ENCODE results near the gene VSIG10L2.

VSIG10L2 gene

GRCh38 chr11:125948278-125949051 is 2.6 kb downstream of the VSIG10L2 start:
- no peak for DNase-seq

GRCh38 chr11:125949271-125950177 is 3.7 kb downstream of the VSIG10L2 start:
- no peak for DNase-seq

- no peak for DNase-seq
Observed at GRCh38 chr11:125950178-125950490, 4.3 kb downstream of the VSIG10L2 start.

DNA sequence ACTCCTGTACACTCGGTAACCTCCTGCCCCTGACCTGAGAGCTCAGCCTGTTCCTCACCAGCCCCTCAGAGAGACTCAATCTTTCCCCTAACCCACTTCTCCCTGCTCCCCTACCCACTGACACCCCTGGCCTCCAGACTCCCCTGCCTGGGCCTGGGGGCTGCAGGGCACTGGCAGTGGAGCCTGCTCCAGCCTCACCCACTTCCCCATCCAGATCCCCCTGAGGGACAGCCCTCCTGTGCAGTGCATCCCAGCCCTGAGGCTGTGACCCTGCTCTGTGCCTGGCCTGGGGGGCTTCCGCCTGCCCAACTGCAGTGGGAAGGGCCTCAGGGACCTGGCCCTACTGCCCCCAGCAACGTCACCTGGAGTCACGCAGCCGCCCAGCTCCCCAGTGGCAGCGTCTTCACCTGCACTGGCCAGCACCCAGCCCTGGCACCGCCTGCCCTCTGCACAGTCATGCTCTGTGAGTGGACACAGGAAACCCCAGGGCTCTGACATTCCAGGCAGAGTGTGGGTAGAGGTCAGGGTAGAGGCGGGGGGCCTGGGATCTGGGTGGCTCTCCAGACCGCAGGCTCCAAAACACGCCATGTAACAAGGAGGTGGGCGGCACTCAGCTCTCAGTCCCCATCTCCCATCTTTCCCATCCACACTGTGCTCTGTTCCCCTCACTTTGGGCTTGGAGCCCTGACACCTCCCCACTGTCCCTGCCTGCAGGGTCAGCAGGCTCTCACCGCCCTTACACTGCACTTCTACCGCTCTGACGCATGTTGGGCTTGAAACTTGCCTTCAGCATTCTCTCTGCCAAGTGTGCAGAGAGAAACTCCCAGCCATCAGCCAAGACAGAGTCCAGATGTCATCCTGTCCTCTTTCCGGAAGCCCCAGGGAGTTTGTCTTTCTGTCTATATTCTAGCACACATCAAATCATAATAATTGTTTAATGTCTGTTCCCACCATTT is 5.1 kb downstream of the VSIG10L2 start:
- no peak for DNase-seq

- no peak for DNase-seq
Observed at GRCh38 chr11:125951731-125952130, 5.9 kb downstream of the VSIG10L2 start.

DNA sequence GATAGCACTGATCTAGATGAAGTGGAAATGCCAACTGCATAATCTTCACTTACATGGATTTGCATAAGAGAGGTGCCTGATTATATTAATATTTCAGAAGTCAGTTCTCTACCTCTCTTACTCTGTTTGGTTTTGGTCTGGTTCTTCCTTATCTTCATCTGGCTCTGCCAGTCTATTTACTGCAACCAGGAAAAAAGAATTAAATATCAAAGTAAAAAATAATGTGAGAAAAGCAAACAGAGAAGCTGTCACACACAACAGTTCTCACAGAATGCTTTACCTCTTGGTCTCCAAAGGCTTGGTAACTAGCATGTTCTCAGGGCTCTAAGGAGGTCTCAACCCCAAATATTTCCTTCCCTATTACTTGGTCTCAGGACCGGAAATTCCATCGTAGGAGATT is 6.7 kb downstream of the VSIG10L2 start:
- DNase-seq = no peak

DNA sequence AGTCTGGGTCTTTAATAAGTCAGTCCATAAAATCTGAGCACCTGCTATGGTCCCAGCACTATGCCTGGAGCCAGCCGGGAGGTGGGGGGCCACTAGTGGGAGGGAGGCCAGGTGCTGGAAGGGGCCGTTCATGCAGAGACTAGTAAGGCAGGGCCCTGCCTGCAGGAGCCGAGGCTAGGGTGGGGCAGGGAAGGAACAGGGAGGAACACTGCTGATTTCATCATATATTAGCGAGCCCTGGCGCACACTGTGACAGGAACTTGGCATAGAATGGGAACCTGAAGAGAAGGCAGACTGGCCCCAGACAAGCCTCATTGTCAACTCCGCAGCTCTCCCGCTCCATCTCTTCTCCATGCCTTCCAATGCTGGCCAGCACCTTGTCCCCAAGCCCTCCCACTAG is 7.1 kb downstream of the VSIG10L2 start:
- DNase-seq = no peak

DNA sequence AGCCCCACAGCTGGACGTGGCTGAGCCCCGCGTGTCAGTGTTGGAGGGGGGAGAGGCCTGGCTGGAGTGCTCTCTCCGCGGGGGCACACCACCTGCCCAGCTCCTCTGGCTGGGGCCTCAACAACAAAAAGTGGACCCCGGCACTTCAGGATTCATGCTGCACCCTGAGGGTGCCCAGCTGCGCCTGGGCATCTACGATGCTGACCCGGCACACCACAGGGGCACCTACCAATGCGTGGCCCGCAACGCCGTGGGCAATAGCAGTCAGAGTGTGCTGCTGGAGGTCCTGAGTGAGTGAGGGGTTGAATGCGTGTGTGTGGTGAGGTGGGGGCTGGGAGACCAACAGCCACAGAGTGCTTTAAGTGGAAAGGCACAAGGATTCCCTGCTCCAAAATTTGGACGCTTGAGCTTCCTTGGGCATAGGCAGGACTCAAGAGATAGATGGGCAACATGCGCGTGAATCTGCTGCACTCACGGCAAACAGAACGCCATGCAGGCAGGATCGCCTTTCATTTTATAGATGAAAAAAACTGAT is 7.6 kb downstream of the VSIG10L2 start:
- DNase-seq = no peak

DNA sequence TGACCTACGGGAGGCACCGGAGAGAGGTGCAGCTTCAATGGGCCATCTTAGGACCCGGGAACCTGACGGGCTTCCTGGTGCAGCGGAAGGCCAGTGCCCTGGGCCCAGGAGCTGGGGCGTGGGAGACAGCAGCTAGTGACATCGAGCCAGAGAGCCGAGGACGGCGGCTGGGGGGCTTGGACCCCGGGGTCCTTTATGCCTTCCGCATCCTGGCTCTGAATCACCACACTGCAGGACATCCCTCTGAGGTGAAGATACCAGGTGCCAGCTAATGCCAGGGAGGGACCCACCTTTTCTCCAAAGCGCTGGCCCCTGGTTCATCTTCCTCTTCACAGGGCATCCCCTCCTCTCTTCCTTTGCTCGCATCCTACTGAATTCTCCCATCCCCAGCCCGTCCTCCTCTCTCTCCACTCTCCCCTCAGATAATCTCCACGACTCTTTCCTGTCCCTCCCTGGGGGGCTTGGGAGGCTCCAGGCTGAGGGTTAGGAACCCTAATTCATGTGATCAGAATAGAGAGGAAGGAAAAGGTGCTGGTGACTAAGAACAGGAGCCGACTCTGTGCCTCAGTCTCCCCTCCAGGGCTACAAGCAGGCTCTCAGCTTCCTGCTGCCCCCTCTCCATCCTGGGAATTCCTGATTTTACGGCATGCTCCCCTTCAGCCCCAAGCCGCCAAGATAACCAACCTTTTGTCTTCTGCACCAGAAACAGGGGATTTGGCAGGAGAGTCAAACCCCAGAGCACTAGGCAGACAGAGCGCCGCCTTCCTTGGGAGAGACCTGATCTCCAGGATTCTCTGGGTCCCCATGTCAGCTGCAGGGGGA is 8.5 kb downstream of the VSIG10L2 start:
- DNase-seq = no peak

GRCh38 chr11:125954945-125955640 is 9.2 kb downstream of the VSIG10L2 start:
- no peak for DNase-seq

- no peak for DNase-seq
Observed at GRCh38 chr11:125955856-125956255, 10.0 kb downstream of the VSIG10L2 start.

DNA sequence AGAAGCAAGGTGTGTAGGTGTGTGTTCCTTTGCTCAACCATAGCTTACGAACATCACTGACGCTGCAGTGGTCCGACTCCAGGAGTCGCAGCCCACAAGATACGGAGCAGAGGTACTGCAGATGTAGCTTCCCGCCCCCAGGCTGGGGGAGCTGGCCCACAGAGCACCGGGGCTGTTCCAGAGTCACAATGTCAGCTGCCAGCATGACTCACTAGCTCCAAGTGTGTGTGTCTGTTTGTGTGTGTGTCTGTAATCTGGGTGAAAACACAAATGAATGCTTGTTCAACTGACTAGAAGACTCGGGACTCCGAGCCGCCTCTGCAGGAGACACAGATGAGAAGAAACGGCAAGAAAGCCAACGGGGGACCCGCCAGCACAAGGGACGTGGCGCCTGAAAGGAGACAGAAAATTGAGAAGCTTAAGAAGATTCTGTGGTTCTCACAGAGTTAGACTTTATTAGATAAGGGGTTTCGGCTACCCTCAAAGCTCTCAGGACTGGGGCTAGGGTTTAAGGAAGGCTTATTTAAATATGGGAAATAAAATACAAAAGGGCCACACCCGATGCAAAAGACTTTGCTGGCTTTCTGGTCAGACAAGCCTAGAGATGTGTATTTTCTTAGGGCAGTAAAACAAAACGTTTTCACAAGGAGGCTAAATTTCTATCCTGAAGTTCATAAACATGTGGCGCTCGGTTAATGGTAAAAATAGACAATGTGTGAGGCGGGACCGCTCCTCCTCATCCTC is 10.7 kb downstream of the VSIG10L2 start:
- DNase-seq = no peak

GRCh38 chr11:125957618-125958332 is 11.9 kb downstream of the VSIG10L2 start:
- no peak for DNase-seq

DNA sequence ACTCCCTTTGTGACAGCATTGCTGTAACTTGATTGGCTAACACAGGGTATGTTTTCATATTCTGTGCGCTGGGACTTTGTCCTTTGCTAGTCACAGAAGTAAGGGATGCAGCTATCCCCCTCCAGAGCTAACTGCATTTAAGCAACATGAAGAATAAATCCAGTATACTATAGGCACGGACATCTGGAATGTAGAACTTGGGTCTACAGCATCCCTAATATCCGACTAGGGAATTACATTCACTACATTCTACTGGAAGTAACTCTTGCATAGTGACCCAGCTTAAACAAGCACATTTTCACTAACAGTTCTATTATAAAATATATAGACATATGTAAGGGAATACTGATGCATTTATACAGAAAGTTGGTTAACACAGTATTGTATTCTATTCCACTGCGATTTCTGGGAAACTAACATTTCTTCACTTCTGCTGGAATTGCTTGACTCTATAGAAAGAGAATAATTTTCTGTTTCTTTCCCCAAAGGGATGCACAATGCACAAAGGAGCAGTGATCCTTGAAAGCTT is 13.1 kb downstream of the VSIG10L2 start:
- no peak for DNase-seq

DNA sequence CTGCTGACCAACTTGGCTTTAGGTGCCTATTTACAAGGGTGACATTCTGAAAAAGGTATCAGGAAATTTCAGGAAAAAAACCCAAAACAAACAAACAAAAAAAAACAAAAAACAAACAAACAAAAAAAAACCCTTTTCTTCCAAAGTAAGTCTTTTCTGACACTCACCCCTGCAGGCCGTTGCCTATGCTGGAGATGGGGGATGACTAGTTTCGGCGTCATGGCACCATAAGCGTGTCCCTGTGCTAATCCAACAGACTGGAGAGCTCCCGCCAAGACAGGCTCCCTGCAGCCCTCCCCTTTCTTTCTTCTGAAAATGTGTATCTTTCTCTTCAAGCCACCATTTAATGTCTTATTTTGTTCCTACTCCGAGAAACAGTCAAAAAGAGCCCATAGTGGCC is 13.7 kb downstream of the VSIG10L2 start:
- DNase-seq = no peak

DNA sequence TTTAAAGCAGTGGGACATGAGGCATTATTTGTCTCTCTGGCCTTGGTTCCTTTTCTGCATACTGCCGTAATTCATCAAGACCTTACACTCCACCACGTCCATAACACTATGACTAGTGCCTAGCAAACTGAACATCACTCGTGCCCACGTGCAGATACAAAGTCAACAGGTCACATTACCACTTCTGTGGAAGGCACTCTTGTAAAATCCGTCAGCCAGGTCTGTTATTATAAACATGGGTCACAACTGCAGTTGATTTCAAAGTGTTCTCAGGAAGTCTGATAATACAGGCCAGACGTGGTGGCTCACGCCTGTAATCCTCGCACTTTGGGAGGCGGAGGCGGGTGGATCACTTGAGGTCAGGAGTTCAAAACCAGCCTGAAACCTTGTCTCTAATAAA is 14.1 kb downstream of the VSIG10L2 start:
- peak; percentile 20 for DNase-seq

GRCh38 chr11:125960771-125961170 is 14.9 kb downstream of the VSIG10L2 start:
- no peak for DNase-seq

DNA sequence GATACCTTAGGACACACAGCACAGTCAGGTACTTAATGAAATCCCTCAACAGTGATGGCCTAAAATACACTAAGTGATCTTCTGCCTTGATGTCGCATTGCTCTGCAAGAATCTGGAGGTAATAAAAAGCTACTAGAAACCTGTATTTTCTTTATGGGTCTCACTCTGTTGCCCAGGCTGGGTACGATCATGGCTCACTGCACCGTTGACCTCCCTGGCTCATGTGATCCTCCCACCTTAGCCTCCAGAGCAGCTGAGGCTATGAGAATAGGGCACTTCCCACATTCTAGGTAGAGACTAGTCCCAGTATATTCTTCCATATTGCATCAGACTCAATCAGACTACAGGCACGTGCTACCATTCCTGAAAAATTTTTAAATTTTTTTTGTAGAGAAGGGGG is 21.7 kb downstream of the VSIG10L2 start:
- DNase-seq = no peak

DNA sequence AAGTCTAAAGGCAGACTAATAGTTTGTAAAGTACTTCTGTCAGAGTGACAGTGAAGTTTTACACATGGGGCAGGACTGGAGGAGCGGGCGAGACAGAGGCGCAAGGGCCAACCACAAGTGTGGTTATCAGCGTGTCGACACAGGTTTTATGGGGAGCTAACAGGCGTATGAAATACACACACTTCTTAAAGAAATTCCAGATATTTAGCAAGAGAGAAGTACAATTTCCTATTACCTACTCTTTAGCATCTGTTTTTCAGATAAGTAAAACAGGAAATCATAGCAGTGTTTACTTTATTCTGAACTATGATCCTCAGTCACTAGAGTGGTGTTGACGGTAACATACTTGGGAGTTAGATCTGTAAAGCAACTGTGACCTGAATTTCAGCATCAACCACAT is 22.5 kb downstream of the VSIG10L2 start:
- peak; percentile 22 for DNase-seq

DNA sequence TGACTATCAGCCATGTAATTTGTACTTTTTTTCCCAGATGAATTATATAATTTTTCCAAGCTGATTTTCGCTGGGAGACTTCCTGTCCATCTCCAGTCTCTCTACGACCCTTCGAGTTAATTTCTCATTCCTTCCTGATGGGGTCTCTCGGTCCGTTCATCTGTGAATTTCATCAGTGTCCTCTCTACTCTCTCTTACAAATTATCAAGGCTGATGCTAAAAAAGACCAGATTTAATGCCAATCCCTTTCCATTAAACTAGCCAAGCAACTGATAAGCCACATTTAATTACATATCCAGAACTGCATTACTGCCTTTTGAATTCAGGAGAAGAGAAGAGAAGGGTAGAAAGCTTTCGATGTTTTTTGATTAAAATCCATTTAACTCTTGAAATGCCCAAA is 25.8 kb downstream of the VSIG10L2 start:
- DNase-seq = no peak

Data from NCI-H510A treated with DMSO at 0.1 percent for 48 hours (cell line).